GM12872 (cell line): ENCODE data around the gene MDP1.

Source experiments
- CTCF ChIP-seq: IDR thresholded peaks from 3 replicates; pipeline ENCODE4 v1.5.1; 2011; ENCODE audit warnings: low read depth, mild to moderate bottlenecking, low read length, moderate library complexity; ENCODE audit not compliant: insufficient read depth

The MDP1 gene

GRCh38 chr14:24260780-24261157 is 44.9 kb upstream of the MDP1 start:
- no peak for TF ChIP-seq CTCF

- TF ChIP-seq CTCF: no peak
Observed at GRCh38 chr14:24260026-24260779, 44.3 kb upstream of the MDP1 start.

- no peak for TF ChIP-seq CTCF
Observed at GRCh38 chr14:24259282-24260025, 43.6 kb upstream of the MDP1 start.

- no peak for TF ChIP-seq CTCF
Observed at GRCh38 chr14:24258548-24259265, 42.8 kb upstream of the MDP1 start.

GRCh38 chr14:24258119-24258518 is 42.3 kb upstream of the MDP1 start:
- no peak for TF ChIP-seq CTCF

GRCh38 chr14:24256960-24257359 is 41.1 kb upstream of the MDP1 start:
- TF ChIP-seq CTCF: no peak
